AG10803 (cell line): ENCODE data around the gene RIF1.

Experiments used
- DNase-seq: peaks from one replicate; pipeline ENCODE4 v3.0.0; 2010; ENCODE audit warnings: low read depth
- H3K4me3 ChIP-seq: 2 replicates; pipeline ENCODE4 v1.5.1; 2011; ENCODE audit warnings: mild to moderate bottlenecking, low read length, control low read depth
- TF ChIP-seq, protein P1 (sequence below): conservative IDR thresholded peaks from 2 replicates; pipeline ENCODE4 v1.5.1; 2011; ENCODE audit warnings: mild to moderate bottlenecking, low read length, control low read depth, inconsistent platforms

The RIF1 gene

DNA sequence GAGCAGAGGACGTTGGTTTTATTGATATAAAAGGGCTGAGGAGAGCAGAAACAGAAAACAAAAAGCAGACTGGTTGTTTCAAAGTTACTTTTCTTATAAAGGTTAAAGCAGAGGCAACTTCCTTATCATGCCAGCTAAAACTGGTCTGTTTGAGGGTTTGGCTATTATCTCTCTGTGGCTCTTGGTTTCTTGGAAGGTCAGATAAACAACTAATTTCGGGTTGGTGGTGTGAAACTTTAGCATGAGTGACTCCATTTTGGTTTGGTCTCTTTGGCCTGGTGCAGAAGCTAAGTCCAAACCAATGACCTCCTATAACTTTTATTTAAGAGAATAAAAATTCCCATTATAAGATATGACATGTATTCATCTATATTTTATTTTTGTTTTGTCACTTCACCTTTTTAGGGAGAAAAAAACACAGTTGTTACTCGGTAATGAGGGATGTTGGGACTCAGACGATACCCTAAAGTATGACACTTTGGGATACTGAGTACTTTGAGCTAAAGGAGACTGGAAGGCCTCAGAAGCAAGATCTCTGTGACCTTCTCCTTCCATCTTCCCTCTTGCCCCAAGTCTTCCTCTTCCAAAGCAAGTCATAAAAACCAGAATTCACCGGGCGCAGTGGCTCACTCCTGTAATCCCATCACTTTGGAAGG, 29.0 kb upstream of the RIF1 start:
- DNase-seq: no peak
- TF ChIP-seq, protein P1, sequence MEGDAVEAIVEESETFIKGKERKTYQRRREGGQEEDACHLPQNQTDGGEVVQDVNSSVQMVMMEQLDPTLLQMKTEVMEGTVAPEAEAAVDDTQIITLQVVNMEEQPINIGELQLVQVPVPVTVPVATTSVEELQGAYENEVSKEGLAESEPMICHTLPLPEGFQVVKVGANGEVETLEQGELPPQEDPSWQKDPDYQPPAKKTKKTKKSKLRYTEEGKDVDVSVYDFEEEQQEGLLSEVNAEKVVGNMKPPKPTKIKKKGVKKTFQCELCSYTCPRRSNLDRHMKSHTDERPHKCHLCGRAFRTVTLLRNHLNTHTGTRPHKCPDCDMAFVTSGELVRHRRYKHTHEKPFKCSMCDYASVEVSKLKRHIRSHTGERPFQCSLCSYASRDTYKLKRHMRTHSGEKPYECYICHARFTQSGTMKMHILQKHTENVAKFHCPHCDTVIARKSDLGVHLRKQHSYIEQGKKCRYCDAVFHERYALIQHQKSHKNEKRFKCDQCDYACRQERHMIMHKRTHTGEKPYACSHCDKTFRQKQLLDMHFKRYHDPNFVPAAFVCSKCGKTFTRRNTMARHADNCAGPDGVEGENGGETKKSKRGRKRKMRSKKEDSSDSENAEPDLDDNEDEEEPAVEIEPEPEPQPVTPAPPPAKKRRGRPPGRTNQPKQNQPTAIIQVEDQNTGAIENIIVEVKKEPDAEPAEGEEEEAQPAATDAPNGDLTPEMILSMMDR: no peak
- no peak overlapping the region for H3K4me3 ChIP-seq

DNA sequence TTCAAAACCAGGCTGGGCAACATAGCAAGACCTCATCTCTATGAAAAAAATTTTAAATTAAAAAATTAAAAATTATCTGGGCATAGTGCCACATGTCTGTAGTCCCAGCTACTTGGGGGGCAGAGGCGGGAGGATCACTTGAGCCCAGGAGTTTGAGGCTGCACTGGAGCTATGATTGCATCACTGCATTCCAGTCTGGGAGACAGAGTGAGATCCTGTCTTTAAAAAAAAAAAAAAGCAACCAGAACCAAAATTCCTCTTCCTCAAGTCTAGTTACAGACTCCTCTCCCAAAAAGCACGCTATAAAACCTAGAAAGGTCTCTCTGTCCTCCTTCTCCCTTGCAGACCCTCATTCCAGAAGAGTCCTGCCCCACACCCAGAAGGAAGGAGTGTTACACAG, 28.4 kb upstream of the RIF1 start:
- TF ChIP-seq, protein P1: no peak
- H3K4me3 ChIP-seq: no peak overlapping the region
- DNase-seq: peak; percentile 74

DNA sequence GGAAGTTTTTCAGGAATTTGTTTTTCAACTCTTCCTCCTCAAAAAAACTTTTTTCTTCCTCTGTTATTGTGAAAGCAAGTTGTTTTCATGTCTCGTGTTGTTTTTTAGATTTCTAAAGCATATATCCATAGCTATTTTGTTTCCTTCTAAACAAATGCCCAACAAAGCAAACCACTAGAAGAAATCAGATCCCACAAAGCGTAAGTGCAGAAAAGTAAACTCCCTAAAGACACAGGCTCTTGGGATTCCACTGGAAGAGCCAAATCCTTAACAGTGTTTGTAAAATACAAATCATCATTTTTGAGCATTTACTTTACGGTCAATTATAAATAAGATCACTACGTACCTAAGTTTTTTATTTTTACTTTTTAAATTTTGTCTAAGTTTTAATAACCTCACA, 21.7 kb upstream of the RIF1 start:
- TF ChIP-seq, protein P1: no peak
- no peak overlapping the region for H3K4me3 ChIP-seq
- DNase-seq: no peak

DNA sequence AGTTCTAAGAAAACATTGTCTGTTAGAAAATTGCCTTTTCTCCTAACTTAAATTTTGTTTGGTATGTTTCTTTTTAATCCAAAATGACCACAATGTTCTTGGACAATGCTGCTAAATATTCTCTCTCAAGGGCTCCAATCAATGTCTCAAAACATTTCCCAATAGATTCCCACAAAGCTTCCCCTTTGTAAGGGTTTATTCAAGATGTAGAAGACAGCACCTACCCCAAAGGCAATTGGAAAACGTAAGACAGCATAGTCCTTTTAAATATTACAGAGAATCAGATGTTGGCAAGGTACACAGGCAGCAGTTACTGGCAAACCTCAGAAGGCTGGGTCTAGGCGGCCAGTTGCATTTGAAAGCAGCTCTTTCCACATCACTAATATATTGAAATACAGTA, 18.3 kb upstream of the RIF1 start:
- DNase-seq: no peak
- no peak overlapping the region for H3K4me3 ChIP-seq
- TF ChIP-seq, protein P1: no peak

DNA sequence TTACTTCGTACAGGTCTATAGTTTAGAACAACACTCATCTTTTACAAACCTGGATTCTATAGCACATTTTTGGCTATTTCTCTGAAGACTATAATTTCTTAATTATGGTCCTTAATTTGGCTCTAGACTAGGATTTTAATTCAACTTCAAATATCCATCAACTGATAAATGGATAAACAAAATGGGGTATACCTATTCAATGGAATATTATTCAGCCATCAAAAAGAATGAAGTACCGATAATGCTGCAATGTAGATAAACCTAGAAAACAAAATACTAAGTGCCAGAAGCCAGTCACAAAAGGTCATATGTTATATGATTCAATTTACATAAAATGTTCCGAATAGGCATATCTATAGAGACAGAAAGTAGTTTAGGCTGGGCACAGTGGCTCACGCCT, 15.2 kb upstream of the RIF1 start:
- TF ChIP-seq, protein P1: no peak
- H3K4me3 ChIP-seq: no peak overlapping the region
- DNase-seq: no peak

DNA sequence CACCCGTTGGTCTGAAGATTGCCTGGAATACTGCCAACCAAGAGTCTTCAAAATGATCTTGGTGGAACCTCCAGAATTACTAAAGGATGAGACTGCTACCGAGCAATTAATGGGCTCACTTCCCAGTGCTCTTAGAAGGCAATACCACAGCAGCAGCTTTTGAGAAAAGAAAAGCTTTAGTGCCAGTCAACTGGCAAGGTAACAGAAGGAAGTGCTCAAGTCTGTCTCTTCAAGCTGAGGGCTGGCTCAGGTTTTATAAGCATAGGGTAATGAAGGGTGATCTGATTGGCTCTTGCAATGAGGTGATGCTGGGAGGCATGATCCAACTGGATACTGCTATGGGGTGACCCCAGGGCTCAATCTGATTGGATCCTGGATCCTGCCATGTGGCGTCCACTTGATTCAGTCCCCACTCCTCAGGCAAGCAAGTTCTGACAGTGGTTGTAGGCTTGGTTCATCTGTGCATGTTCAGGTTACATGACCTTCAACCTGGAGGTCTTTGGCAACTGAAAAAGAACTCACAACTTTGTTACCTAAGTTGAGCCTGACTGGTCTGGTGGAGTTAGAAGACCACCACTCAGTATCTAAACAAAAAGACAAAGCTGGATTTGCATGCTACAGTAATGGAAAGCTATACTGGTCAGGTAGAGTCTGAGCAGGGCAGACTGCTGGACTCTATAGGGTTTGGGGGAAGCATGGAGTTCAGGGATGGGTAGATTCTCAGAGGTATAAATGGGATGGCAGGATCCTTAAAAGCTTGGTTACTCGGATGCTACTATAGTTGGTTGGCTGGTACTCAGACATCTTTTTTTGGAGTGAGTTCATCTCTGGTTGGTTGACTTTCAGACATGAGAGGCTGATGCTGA, 14.0 kb upstream of the RIF1 start:
- TF ChIP-seq, protein P1: no peak
- H3K4me3 ChIP-seq: no peak overlapping the region
- DNase-seq: no peak

DNA sequence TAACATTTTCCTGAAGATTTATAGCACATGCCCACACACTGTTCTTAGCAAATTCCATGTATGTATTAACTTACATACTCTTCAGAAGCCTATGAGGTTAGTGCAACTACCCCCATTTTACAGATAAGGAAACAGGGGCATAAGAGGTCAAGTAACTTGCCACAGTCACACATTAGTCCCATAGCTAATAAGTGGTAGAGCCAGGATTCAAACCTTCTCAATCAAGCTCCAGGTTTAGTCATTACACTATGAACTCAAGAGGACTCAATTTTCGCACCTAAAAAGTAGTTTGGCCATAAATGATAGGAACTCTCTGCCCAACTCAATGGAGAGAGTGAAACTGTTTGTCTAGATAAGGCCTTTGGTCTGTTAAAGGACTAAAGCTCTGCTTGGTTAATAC, 9.7 kb upstream of the RIF1 start:
- no peak overlapping the region for H3K4me3 ChIP-seq
- TF ChIP-seq, protein P1: no peak
- no peak for DNase-seq
